Measurements from ENCODE around the gene SLC9A5.

SLC9A5 gene

GRCh38 chr16:67245674-67246080 is 3.1 kb upstream of the SLC9A5 start:
- no peak for TF ChIP-seq CTCF (IDR thresholded peaks at IDR 0.05)

- TF ChIP-seq CTCF (IDR thresholded peaks at IDR 0.05): no peak; the same call in 1 of the 2 replicates
Observed at GRCh38 chr16:67246081-67246755, 2.6 kb upstream of the SLC9A5 start.

GRCh38 chr16:67246756-67247191 is 2.0 kb upstream of the SLC9A5 start:
- TF ChIP-seq CTCF (IDR thresholded peaks at IDR 0.05): no peak

GRCh38 chr16:67247192-67248072 is 1.3 kb upstream of the SLC9A5 start, which contains the start of gene FHOD1:
Gene FHOD1 (minus strand): TSS chr16:67247481. CDS start chr16:67247410, 71 bp downstream.
- TF ChIP-seq CTCF (IDR thresholded peaks at IDR 0.05): no peak

- TF ChIP-seq CTCF (IDR thresholded peaks at IDR 0.05): no peak
Observed at GRCh38 chr16:67248073-67248400, 742 bp upstream of the SLC9A5 start.

GRCh38 chr16:67249178-67250044 is 632 bp downstream of the SLC9A5 start:
- no peak for TF ChIP-seq CTCF (IDR thresholded peaks at IDR 0.05)

- TF ChIP-seq CTCF (IDR thresholded peaks at IDR 0.05): no peak
Observed at GRCh38 chr16:67250045-67250327, 1.2 kb downstream of the SLC9A5 start.

All from LNCAP (cell line).